ENCODE measurements around the gene FBXL16.

- TF ChIP-seq EP300 (IDR thresholded peaks at IDR 0.05; ENCODE audit: borderline replicate concordance in 1 of 2, low read depth in 1 of 2, low read length in 1 of 2) (no peak), TCF12 (IDR thresholded peaks at IDR 0.05) (no peak), CTCF (IDR thresholded peaks at IDR 0.05) (no peak)
These were observed 6.5 kb downstream of the FBXL16 start for GRCh38 chr16:698911-699671.
